K562 (cell line): ENCODE results near the gene SP4. TPM values are rescaled to one million over a fixed set of nuclear protein-coding genes. Genes with fewer than 3 reads are reported as not detected.

ENCODE experiments used
- ATAC-seq: fragments of 200-7000 bp; cut with Tn5 transposase; 3 replicates; pipeline ENCODE4 v1.9.1; 2020; ENCODE audit warnings: moderate library complexity
- BruUV-seq: library from RNA; stranded (reverse); fragments of 400-500 nt; replicated peaks from 2 replicates; lab custom pipeline; 2021; lab: Mats Ljungman, UMichigan
- CTCF ChIA-PET: fragments of 300-600 bp; formaldehyde crosslinking; extraction: SDS; loops from one replicate; lab custom pipeline; 2021; ENCODE audit warnings: low intra/inter-chr PET ratio; lab: Yijun Ruan, JAX
- POLR2A ChIA-PET: fragments of 300-600, 350-650 bp; sonication (Branson Sonifier 250); formaldehyde crosslinking; extraction: SDS; loops from one replicate; lab custom pipeline; 2021; ENCODE audit warnings: antibody characterized with exemption, inconsistent platforms; lab: Yijun Ruan, JAX
- DNase-seq, 4 experiments: peaks; one replicate each; pipeline versions ENCODE4 v3.0.0 to v3.0.0-alpha.2; 2011 to 2018; ENCODE audit warnings: low spot score in 3 of 4, mixed read lengths in 3 of 4; ENCODE audit errors: extremely low read depth in 1 of 4
- FAIRE-seq: peaks from 2 replicates; lab custom pipeline; 2011; peaks lifted over from hg19 to GRCh38; lab: Jason Lieb, UNC
- H2AFZ ChIP-seq: 2 replicates; pipeline ENCODE4 v1.6.0; 2011; ENCODE audit warnings: low read depth, low read length, control low read depth, inconsistent platforms
- H3K27ac ChIP-seq: fragments of 200-600 bp; 3 replicates; pipeline ENCODE4 v1.8.0; 2011; ENCODE audit warnings: low read depth, mild to moderate bottlenecking, control low read depth, inconsistent platforms, low read length, moderate library complexity, mixed read lengths; ENCODE audit errors: extremely low read depth
- H3K27me3 ChIP-seq, 2 experiments: fragments of 300-600 bp in 1 of 2; 2 replicates in 1 of 2; 3 replicates in 1 of 2; pipeline versions ENCODE4 v1.6.0 to v1.8.0; 2011; ENCODE audit warnings: inconsistent platforms in 2 of 2, low read length in 2 of 2, mild to moderate bottlenecking in 1 of 2, mixed read lengths in 1 of 2, moderate library complexity in 1 of 2; ENCODE audit not compliant: control insufficient read depth in 2 of 2, insufficient read depth in 2 of 2
- H3K36me3 ChIP-seq: fragments of 300-600 bp; 3 replicates; pipeline ENCODE4 v1.8.0; 2011; ENCODE audit warnings: mild to moderate bottlenecking, low read length, inconsistent platforms; ENCODE audit not compliant: control insufficient read depth, insufficient read depth
- H3K4me1 ChIP-seq, 2 experiments: fragments of 200-600 bp in 1 of 2; replicated peaks in 1 of 2; 2 replicates in 1 of 2; 3 replicates in 1 of 2; pipeline versions ENCODE4 v1.5.1 to v1.8.0; 2011; ENCODE audit warnings: inconsistent platforms in 2 of 2, low read length in 2 of 2, mild to moderate bottlenecking in 1 of 2, mixed read lengths in 1 of 2, moderate library complexity in 1 of 2; ENCODE audit not compliant: control insufficient read depth in 2 of 2, insufficient read depth in 2 of 2
- H3K4me2 ChIP-seq: 2 replicates; pipeline ENCODE4 v1.6.1; 2011; ENCODE audit warnings: low read length, control low read depth, inconsistent platforms, mixed read lengths; ENCODE audit not compliant: insufficient read depth
- H3K4me3 ChIP-seq: fragments of 200-600 bp; sonication (generic), shearing (Covaris generic); 2 replicates; pipeline ENCODE4 v1.5.1; 2016; ENCODE audit warnings: control low read depth, inconsistent platforms
- H3K79me2 ChIP-seq: fragments of 200-600 bp; 3 replicates; pipeline ENCODE4 v1.8.0; 2011; ENCODE audit warnings: low read length, inconsistent platforms; ENCODE audit not compliant: control insufficient read depth, insufficient read depth
- H3K9ac ChIP-seq, 2 experiments: 2 replicates each; pipeline versions ENCODE4 v1.6.0 to v1.6.1; 2011; ENCODE audit warnings: low read depth in 2 of 2, low read length in 2 of 2, control low read depth in 1 of 2, inconsistent platforms in 1 of 2, mild to moderate bottlenecking in 1 of 2, mixed read lengths in 1 of 2; ENCODE audit not compliant: insufficient read depth in 1 of 2
- H3K9me1 ChIP-seq: one replicate; pipeline ENCODE4 v1.6.0; 2011; ENCODE audit warnings: inconsistent platforms, mild to moderate bottlenecking, low read length, moderate library complexity; ENCODE audit not compliant: control insufficient read depth, insufficient read depth
- H3K9me3 ChIP-seq: replicated peaks from 2 replicates; pipeline ENCODE4 v1.5.1; 2011; ENCODE audit warnings: low read depth, low read length, inconsistent platforms; ENCODE audit not compliant: control insufficient read depth, insufficient read depth
- H4K20me1 ChIP-seq: replicated peaks from 2 replicates; pipeline ENCODE4 v1.6.1; 2011; ENCODE audit warnings: low read length, inconsistent platforms, mixed read lengths; ENCODE audit not compliant: control insufficient read depth, insufficient read depth
- GATA2 ChIP-seq: sonication (generic); formaldehyde crosslinking; IDR thresholded peaks from 2 replicates; pipeline ENCODE4 v1.4.0; 2020; ENCODE audit warnings: mild to moderate bottlenecking, missing genetic modification reagents
- NUFIP1 ChIP-seq: fragments of 450-650 bp; IDR thresholded peaks from 2 replicates; pipeline ENCODE4 v1.6.1; 2018; ENCODE audit not compliant: partially characterized antibody
- PTTG1 ChIP-seq: fragments of 450-650 bp; IDR thresholded peaks from 2 replicates; pipeline ENCODE4 v1.6.1; 2016; ENCODE audit warnings: low read depth, mild to moderate bottlenecking, missing genetic modification characterization, missing compliant biosample characterization
- ZFP30 ChIP-seq: fragments of 250-450 bp; sonication (Bioruptor Pico); IDR thresholded peaks from 2 replicates; pipeline ENCODE4 v1.8.0; 2022; ENCODE audit warnings: moderate library complexity, mild to moderate bottlenecking, inconsistent platforms, borderline replicate concordance
- ZNF121 ChIP-seq: sonication (generic); formaldehyde crosslinking; conservative IDR thresholded peaks from 2 replicates; pipeline ENCODE4 v1.8.0; 2022; ENCODE audit warnings: missing genetic modification reagents
- ZNF175 ChIP-seq: fragments of 200-800 bp; sonication (Bioruptor generic); IDR thresholded peaks from 2 replicates; pipeline ENCODE4 v1.6.1; 2016; ENCODE audit warnings: low read depth, mild to moderate bottlenecking, missing genetic modification characterization, missing compliant biosample characterization
- ZNF639 ChIP-seq, 2 experiments: fragments of 200-800 bp in 1 of 2; sonication (Bioruptor generic) in 1 of 2; sonication (generic) in 1 of 2; formaldehyde crosslinking in 1 of 2; IDR thresholded peaks in 1 of 2; conservative IDR thresholded peaks in 1 of 2; 2 replicates each; pipeline versions ENCODE4 v1.5.0 to v1.6.1; 2016 to 2020; ENCODE audit warnings: missing compliant biosample characterization in 1 of 2, missing genetic modification characterization in 1 of 2, missing genetic modification reagents in 1 of 2
- ZNF785 ChIP-seq: fragments of 250-450 bp; sonication (Bioruptor Pico); IDR thresholded peaks from 2 replicates; pipeline ENCODE4 v1.4.0; 2020; ENCODE audit warnings: mild to moderate bottlenecking
- ZSCAN32 ChIP-seq: fragments of 450-650 bp; formaldehyde crosslinking; IDR thresholded peaks from 2 replicates; pipeline ENCODE4 v1.4.0; 2020; ENCODE audit warnings: mild to moderate bottlenecking, moderate library complexity
- in situ Hi-C: fragments of 300-500 bp; cut with MboI; formaldehyde crosslinking; loops from 4 replicates; pipeline ENCODE4 v1.15.0; 2018; ENCODE audit warnings: inconsistent platforms, mixed read lengths
- intact Hi-C: fragments of 100-400 bp; cut with micrococcal nuclease; formaldehyde crosslinking; loops from 2 replicates; pipeline ENCODE4 v1.14.2; 2022
- polyA plus RNA-seq, 8 experiments: library from polyadenylated mRNA; depleted of rRNA in 4 of 8; stranded (reverse) in 5 of 8; unstranded in 3 of 8; fragments of >200 nt; fragmentation: Nextera tagmentation in 2 of 8; fragmentation: Illumina TruSeq in 1 of 8; extraction: Ambion mirVana in 2 of 8; extraction: Trizol in 1 of 8; gene quantifications; 2 replicates each; pipeline versions ENCODE4 v1.2.1 to v1.2.3, GENCODE V29; 2011 to 2014; ENCODE audit warnings: inconsistent platforms in 1 of 8, missing spikeins in 1 of 8
- total RNA-seq, 7 experiments: library from RNA; depleted of rRNA in 6 of 7; stranded (reverse); fragments of >200 nt in 6 of 7; fragmentation: Illumina TruSeq in 2 of 7; extraction: Trizol in 2 of 7; gene quantifications; 2 replicates each; pipeline versions ENCODE4 v1.2.1 to v1.2.3, GENCODE V29; 2011 to 2021; ENCODE audit warnings: low replicate concordance in 1 of 7
- TF ChIP-seq, protein P1 (sequence below): fragments of 450-650 bp; IDR thresholded peaks from 2 replicates; pipeline ENCODE4 v1.6.1; 2016; ENCODE audit warnings: low read depth, mild to moderate bottlenecking, moderate library complexity

The SP4 gene
- total and polyA plus RNA-seq, 9 of the 15 experiments (the other 6 are each of a cell fraction or from before 2014, with no cell fraction given), result 2.4 to 9.4 (median 4.5) TPM

- POLR2A ChIA-PET, result no interaction called here
- intact Hi-C loops, result no loop called here
- no peaks in the 10 kb centered on the region for H3K36me3 ChIP-seq
Observed at GRCh38 chr7:21495731-21496130, 67.8 kb downstream of the SP4 start.

GRCh38 chr7:21497072-21497471, 69.2 kb downstream of the SP4 start:
- Histone ChIP-seq H3K36me3 (no peaks in the 10 kb centered on the region), H3K27ac (no peak overlapping the region), H3K4me3 (no peak overlapping the region), H2AFZ (no peak overlapping the region), H4K20me1 (no peaks in the 10 kb centered on the region), H3K9me1 (no peaks in the 10 kb centered on the region), H3K9me3 (no peaks in the 10 kb centered on the region), H3K4me1 (no peaks in the 10 kb centered on the region), H3K4me2 (no peak overlapping the region), H3K27me3 (no peaks in the 10 kb centered on the region), H3K79me2 (no peaks in the 10 kb centered on the region), H3K9ac (no peak overlapping the region)
- in situ Hi-C loops (no loop called here), intact Hi-C loops (no loop called here)
- ChIA-PET POLR2A (no interaction called here), CTCF (no interaction called here)
- DNase-seq, result no peak
- no peak for ATAC-seq
- no peak for FAIRE-seq
- no TSS peak for BruUV-seq
- TF ChIP-seq GATA2 (CRISPR knock-in tag), result no peak
- no peak for TF ChIP-seq NUFIP1
- TF ChIP-seq, protein P1, sequence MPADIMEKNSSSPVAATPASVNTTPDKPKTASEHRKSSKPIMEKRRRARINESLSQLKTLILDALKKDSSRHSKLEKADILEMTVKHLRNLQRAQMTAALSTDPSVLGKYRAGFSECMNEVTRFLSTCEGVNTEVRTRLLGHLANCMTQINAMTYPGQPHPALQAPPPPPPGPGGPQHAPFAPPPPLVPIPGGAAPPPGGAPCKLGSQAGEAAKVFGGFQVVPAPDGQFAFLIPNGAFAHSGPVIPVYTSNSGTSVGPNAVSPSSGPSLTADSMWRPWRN, result no peak
- TF ChIP-seq PTTG1 (tag), result no peak
- TF ChIP-seq ZFP30 (CRISPR knock-in tag), result no peak
- TF ChIP-seq ZSCAN32 (CRISPR knock-in tag), result no peak
- no peak for TF ChIP-seq ZNF785

More at GRCh38 chr7:21495731-21496130, 67.8 kb downstream of the SP4 start:
- ATAC-seq (no peak), DNase-seq (no peak), FAIRE-seq (no peak)
- H4K20me1 ChIP-seq, result no peaks in the 10 kb centered on the region
- no peak overlapping the region for H3K27ac ChIP-seq
- no peaks in the 10 kb centered on the region for H3K9me3 ChIP-seq
- H3K4me2 ChIP-seq, result no peak overlapping the region
- no peak overlapping the region for H3K9ac ChIP-seq
- in situ Hi-C loops, result no loop called here
- TF ChIP-seq ZNF639 (CRISPR knock-in tag; conservative IDR thresholded peaks at IDR 0.05 in 1 of 2, IDR thresholded peaks at IDR 0.05 in 1 of 2) (no peak), ZNF175 (no peak), ZNF121 (CRISPR knock-in tag) (no peak)
- H3K4me1 ChIP-seq, result no peaks in the 10 kb centered on the region
- no peaks in the 10 kb centered on the region for H3K9me1 ChIP-seq
- no TSS peak for BruUV-seq
- no peak overlapping the region for H3K4me3 ChIP-seq
- H3K79me2 ChIP-seq, result no peaks in the 10 kb centered on the region
- CTCF ChIA-PET, result no interaction called here
- no peaks in the 10 kb centered on the region for H3K27me3 ChIP-seq
- H2AFZ ChIP-seq, result no peak overlapping the region
